Gastrocnemius medialis (tissue), 4 donors: ENCODE measurements around the gene GLUD1.

Source experiments
- CTCF ChIP-seq, 5 experiments: fragments of 450-650 bp in 3 of 5; fragments of 200-600 bp in 2 of 5; sonication (generic) in 2 of 5; IDR thresholded peaks in 4 of 5; conservative IDR thresholded peaks in 1 of 5; 1 replicate in 4 of 5; 2 replicates in 1 of 5; pipeline ENCODE4 v1.5.1; 2016 to 2019; ENCODE audit warnings: antibody characterized with exemption in 5 of 5, mild to moderate bottlenecking in 3 of 5, moderate library complexity in 3 of 5
- POLR2A ChIP-seq, 2 donors: fragments of 450-650 bp; IDR thresholded peaks; one replicate each; pipeline ENCODE4 v1.6.1; 2017; ENCODE audit warnings: antibody characterized with exemption in 2 of 2, mild to moderate bottlenecking in 2 of 2, moderate library complexity in 2 of 2

GRCh38 chr10:87036623-87037022 is 58.0 kb downstream of the GLUD1 start:
- TF ChIP-seq CTCF (IDR thresholded peaks at IDR 0.05 in 4 of 5, conservative IDR thresholded peaks at IDR 0.05 in 1 of 5) = no peak
- no peak for TF ChIP-seq POLR2A (IDR thresholded peaks at IDR 0.05)
